CD4-positive, alpha-beta T cell (primary cell): ENCODE measurements around the gene SETBP1. TPM values are rescaled to one million over a fixed set of nuclear protein-coding genes. Genes with fewer than 3 reads are reported as not detected.

Source experiments
- ATAC-seq: fragments of 200-7000 bp; cut with Tn5 transposase; one replicate; pipeline ENCODE4 v1.10.0; 2022; ENCODE audit warnings: mild to moderate bottlenecking; ENCODE audit not compliant: poor library complexity
- CTCF ChIA-PET: fragments of 350-600 bp; sonication (Branson Sonifier 250); formaldehyde crosslinking; loops from one replicate; lab custom pipeline; 2021; ENCODE audit warnings: antibody characterized with exemption, inconsistent platforms; lab: Charles Lee
- POLR2A ChIA-PET: fragments of 350-600 bp; sonication (Branson Sonifier 250); formaldehyde crosslinking; loops from one replicate; lab custom pipeline; 2021; ENCODE audit warnings: antibody characterized with exemption, inconsistent platforms; lab: Charles Lee
- DNase-seq, 14 experiments: peaks; one replicate each; pipeline ENCODE4 v3.0.0-alpha.2; 2013 to 2020; ENCODE audit warnings: mixed read lengths in 2 of 14
- H3K27ac ChIP-seq, 2 donors: one replicate each; pipeline versions ENCODE4 v1.5.1 to v1.7.0; 2013; ENCODE audit warnings: low read length in 2 of 2, low read depth in 1 of 2, mild to moderate bottlenecking in 1 of 2
- H3K27me3 ChIP-seq, 2 experiments: 1 replicate in 1 of 2; 2 replicates in 1 of 2; pipeline versions ENCODE4 v1.6.1 to v1.7.0; 2013; ENCODE audit warnings: low read length in 2 of 2, control low read depth in 1 of 2, mild to moderate bottlenecking in 1 of 2, moderate library complexity in 1 of 2; ENCODE audit not compliant: insufficient read depth in 2 of 2, control insufficient read depth in 1 of 2
- H3K36me3 ChIP-seq: one replicate; pipeline ENCODE4 v1.6.1; 2013; ENCODE audit warnings: low read length, control low read depth; ENCODE audit not compliant: insufficient read depth
- H3K4me1 ChIP-seq: one replicate; pipeline ENCODE4 v1.6.1; 2013; ENCODE audit warnings: low read length, control low read depth; ENCODE audit not compliant: insufficient read depth
- H3K4me3 ChIP-seq: one replicate; pipeline ENCODE4 v1.5.1; 2013; ENCODE audit warnings: mild to moderate bottlenecking, low read length, moderate library complexity
- H3K9me3 ChIP-seq, 2 experiments: 1 replicate in 1 of 2; 2 replicates in 1 of 2; pipeline versions ENCODE4 v1.6.1 to v1.7.0; 2013; ENCODE audit warnings: low read length in 2 of 2, mild to moderate bottlenecking in 2 of 2, control low read depth in 1 of 2, moderate library complexity in 1 of 2; ENCODE audit not compliant: control insufficient read depth in 1 of 2, insufficient read depth in 1 of 2
- H3K27ac Mint-ChIP-seq: one replicate; pipeline ENCODE4 v1.8.0; 2020; ENCODE audit warnings: mixed read lengths
- H3K27me3 Mint-ChIP-seq: one replicate; pipeline ENCODE4 v1.8.0; 2021; ENCODE audit warnings: mixed read lengths
- H3K36me3 Mint-ChIP-seq: one replicate; pipeline ENCODE4 v1.8.0; 2021; ENCODE audit warnings: low read depth, mixed read lengths
- H3K4me1 Mint-ChIP-seq: one replicate; pipeline ENCODE4 v1.8.0; 2021; ENCODE audit warnings: low read depth, mixed read lengths
- H3K4me3 Mint-ChIP-seq: one replicate; pipeline ENCODE4 v1.8.0; 2020; ENCODE audit warnings: mild to moderate bottlenecking, mixed read lengths
- H3K9me3 Mint-ChIP-seq: one replicate; pipeline ENCODE4 v1.8.0; 2020; ENCODE audit warnings: mixed read lengths
- intact Hi-C, 2 experiments: fragments of 100-400 bp; cut with DNase I in 1 of 2; cut with micrococcal nuclease in 1 of 2; formaldehyde crosslinking; loops; one replicate each; pipeline versions ENCODE4 v1.15.1 to v1.9.0; 2023 to 2025; cut with DNase I, micrococcal nuclease
- total RNA-seq, 174 experiments: library from RNA in 2 of 174; stranded (reverse) in 2 of 174; gene quantifications; one replicate each; pipeline ENCODE4 v1.2.3 and lab custom pipeline; 2021 to 2026
- TF ChIP-seq, protein P1 (sequence below): fragments of 200-600 bp; IDR thresholded peaks from one replicate; pipeline ENCODE4 v1.8.0; 2022; ENCODE audit warnings: antibody characterized with exemption, mild to moderate bottlenecking

The SETBP1 gene
- total RNA-seq, 2 experiments from 2014 or later = 0.25 to 0.41 TPM

DNA sequence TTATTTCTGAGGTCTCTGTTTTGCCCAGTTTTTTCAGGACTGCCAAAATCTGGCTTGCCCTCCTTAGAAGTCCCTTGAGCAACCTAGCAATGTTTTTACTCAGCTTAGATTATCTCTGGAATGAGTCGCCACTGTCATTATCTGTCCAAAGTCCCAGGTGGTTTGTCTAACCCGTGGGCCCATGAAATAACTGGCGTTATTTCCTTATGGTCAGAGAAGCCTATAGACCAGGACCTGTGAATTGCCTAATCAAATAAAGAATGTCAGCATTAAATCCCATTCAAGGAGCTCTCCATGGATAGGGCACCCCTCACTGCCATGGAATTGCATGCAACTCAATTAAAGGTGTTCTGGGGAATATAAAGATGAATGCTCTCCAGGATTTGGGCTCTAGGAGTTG, 373.9 kb downstream of the SETBP1 start:
- H3K27ac ChIP-seq = no peak overlapping the region
- CTCF ChIA-PET = no interaction called here
- ATAC-seq (no peak), DNase-seq (no peak)
- no peaks in the 10 kb centered on the region for H3K9me3 ChIP-seq
- H3K27me3 ChIP-seq = no peaks in the 10 kb centered on the region
- TF ChIP-seq, protein P1, sequence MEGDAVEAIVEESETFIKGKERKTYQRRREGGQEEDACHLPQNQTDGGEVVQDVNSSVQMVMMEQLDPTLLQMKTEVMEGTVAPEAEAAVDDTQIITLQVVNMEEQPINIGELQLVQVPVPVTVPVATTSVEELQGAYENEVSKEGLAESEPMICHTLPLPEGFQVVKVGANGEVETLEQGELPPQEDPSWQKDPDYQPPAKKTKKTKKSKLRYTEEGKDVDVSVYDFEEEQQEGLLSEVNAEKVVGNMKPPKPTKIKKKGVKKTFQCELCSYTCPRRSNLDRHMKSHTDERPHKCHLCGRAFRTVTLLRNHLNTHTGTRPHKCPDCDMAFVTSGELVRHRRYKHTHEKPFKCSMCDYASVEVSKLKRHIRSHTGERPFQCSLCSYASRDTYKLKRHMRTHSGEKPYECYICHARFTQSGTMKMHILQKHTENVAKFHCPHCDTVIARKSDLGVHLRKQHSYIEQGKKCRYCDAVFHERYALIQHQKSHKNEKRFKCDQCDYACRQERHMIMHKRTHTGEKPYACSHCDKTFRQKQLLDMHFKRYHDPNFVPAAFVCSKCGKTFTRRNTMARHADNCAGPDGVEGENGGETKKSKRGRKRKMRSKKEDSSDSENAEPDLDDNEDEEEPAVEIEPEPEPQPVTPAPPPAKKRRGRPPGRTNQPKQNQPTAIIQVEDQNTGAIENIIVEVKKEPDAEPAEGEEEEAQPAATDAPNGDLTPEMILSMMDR = no peak
- no peaks in the 10 kb centered on the region for H3K4me1 Mint-ChIP-seq
- no peaks in the 10 kb centered on the region for H3K4me1 ChIP-seq
- no peaks in the 10 kb centered on the region for H3K36me3 ChIP-seq
- no peaks in the 10 kb centered on the region for H3K9me3 Mint-ChIP-seq
- intact Hi-C loops = no loop called here
- H3K27me3 Mint-ChIP-seq = no peaks in the 10 kb centered on the region
- no peak overlapping the region for H3K27ac Mint-ChIP-seq
- POLR2A ChIA-PET = no interaction called here
- H3K4me3 Mint-ChIP-seq = no peak overlapping the region
- H3K36me3 Mint-ChIP-seq = no peaks in the 10 kb centered on the region
- H3K4me3 ChIP-seq = no peak overlapping the region

DNA sequence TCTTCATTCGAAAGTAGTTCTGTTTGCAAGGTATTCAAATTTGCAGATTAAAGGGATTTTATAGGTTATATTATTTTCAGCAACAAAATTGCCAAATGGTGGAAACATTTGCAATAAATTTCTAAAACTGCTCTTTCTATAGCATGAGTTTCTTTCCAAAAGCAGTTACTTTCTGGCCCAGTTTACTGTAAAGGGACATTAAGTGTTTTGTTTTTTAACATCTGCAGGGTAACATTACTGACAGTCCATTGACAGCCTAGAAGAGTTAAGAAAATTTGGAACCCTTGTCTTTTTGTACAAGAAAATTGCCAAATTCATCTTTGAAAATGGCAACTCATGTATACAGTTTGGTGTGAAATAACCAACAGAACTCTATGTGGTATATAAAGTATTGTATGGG, 375.1 kb downstream of the SETBP1 start:
- DNase-seq (no peak), ATAC-seq (no peak)
- TF ChIP-seq, protein P1 = no peak
- ChIA-PET POLR2A (no interaction called here), CTCF (no interaction called here)
- Histone ChIP-seq H3K27me3 (no peaks in the 10 kb centered on the region), H3K4me3 (no peak overlapping the region), H3K27ac (no peak overlapping the region), H3K4me1 (no peaks in the 10 kb centered on the region), H3K36me3 (no peaks in the 10 kb centered on the region), H3K9me3 (no peaks in the 10 kb centered on the region)
- intact Hi-C loops = no loop called here
- H3K4me3 Mint-ChIP-seq = no peak overlapping the region
- H3K36me3 Mint-ChIP-seq = no peaks in the 10 kb centered on the region
- no peaks in the 10 kb centered on the region for H3K27me3 Mint-ChIP-seq
- H3K9me3 Mint-ChIP-seq = no peaks in the 10 kb centered on the region
- H3K4me1 Mint-ChIP-seq = no peaks in the 10 kb centered on the region
- H3K27ac Mint-ChIP-seq = no peak overlapping the region

DNA sequence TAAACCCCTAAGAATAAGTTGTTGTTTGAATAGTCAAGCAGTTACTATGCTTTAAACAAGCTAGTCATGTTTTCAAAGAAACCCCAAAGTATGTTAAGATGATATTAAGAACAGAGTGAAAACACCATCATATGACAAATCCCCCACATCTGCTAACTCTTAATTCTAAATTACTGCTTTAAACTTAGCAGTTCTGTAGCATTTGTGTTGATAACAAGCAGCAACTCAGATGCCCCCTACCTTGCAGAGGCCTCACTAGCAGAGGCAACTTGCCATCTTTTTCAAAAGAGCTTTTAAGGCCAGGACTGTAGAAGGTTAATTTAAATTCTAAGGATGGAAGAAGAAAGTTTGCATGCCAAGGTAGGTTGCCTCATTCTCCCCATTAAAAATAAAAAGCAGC, 376.2 kb downstream of the SETBP1 start:
- DNase-seq = no peak
- ChIA-PET CTCF (no interaction called here), POLR2A (no interaction called here)
- Mint-ChIP-seq H3K36me3 (no peaks in the 10 kb centered on the region), H3K27ac (no peak overlapping the region), H3K27me3 (no peaks in the 10 kb centered on the region), H3K4me1 (no peaks in the 10 kb centered on the region), H3K4me3 (no peak overlapping the region), H3K9me3 (no peaks in the 10 kb centered on the region)
- TF ChIP-seq, protein P1 = no peak
- no peak for ATAC-seq
- Histone ChIP-seq H3K4me1 (no peaks in the 10 kb centered on the region), H3K9me3 (no peaks in the 10 kb centered on the region), H3K27ac (no peak overlapping the region), H3K36me3 (no peaks in the 10 kb centered on the region), H3K4me3 (no peak overlapping the region), H3K27me3 (no peaks in the 10 kb centered on the region)
- intact Hi-C loops = no loop called here
